WTC11 (cell line): ENCODE data around the gene SLC10A6. TPM values are rescaled to one million over a fixed set of nuclear protein-coding genes. Genes with fewer than 3 reads are reported as not detected.
A peak's percentile ranks its signal among the peaks of the same experiment; 100 is the strongest.

Source experiments
- ATAC-seq: fragments of 200-7000 bp; cut with Tn5 transposase; 2 replicates; pipeline ENCODE4 v1.10.0; 2021; ENCODE audit warnings: mild to moderate bottlenecking, moderate library complexity
- CTCF ChIA-PET: fragments of 300-600 bp; sonication (Branson Sonifier 250); formaldehyde crosslinking; loops from one replicate; lab custom pipeline; 2021; ENCODE audit warnings: antibody characterized with exemption; lab: Charles Lee
- POLR2A ChIA-PET: fragments of 350-600 bp; sonication (Branson Sonifier 250); formaldehyde crosslinking; loops from one replicate; lab custom pipeline; 2021; ENCODE audit warnings: antibody characterized with exemption; lab: Charles Lee
- DNase-seq: peaks from one replicate; pipeline ENCODE4 v3.0.0; 2021; ENCODE audit warnings: low spot score
- H3K27ac Mint-ChIP-seq: 2 replicates; pipeline ENCODE4 v1.8.0; 2021; ENCODE audit warnings: mixed read lengths
- H3K27me3 Mint-ChIP-seq: 2 replicates; pipeline ENCODE4 v1.8.0; 2021; ENCODE audit warnings: low read depth, mild to moderate bottlenecking, moderate library complexity, mixed read lengths
- H3K36me3 Mint-ChIP-seq: 2 replicates; pipeline ENCODE4 v1.8.0; 2021; ENCODE audit warnings: mixed read lengths
- H3K4me1 Mint-ChIP-seq: 2 replicates; pipeline ENCODE4 v1.8.0; 2022; ENCODE audit warnings: mixed read lengths
- H3K4me3 Mint-ChIP-seq: 2 replicates; pipeline ENCODE4 v1.8.0; 2021; ENCODE audit warnings: mild to moderate bottlenecking, moderate library complexity, mixed read lengths
- H3K9me3 Mint-ChIP-seq: 2 replicates; pipeline ENCODE4 v1.8.0; 2021; ENCODE audit warnings: mixed read lengths
- CBFB ChIP-seq: sonication (generic); formaldehyde crosslinking; IDR thresholded peaks from 2 replicates; pipeline ENCODE4 v1.8.1; 2022; ENCODE audit warnings: mild to moderate bottlenecking, low read depth, missing genetic modification reagents
- ELF4 ChIP-seq: sonication (generic); formaldehyde crosslinking; IDR thresholded peaks from 2 replicates; pipeline ENCODE4 v1.8.1; 2022; ENCODE audit warnings: low read depth, mild to moderate bottlenecking, moderate library complexity, missing genetic modification reagents
- GABPB1 ChIP-seq: sonication (generic); formaldehyde crosslinking; IDR thresholded peaks from 2 replicates; pipeline ENCODE4 v1.8.1; 2023; ENCODE audit warnings: mild to moderate bottlenecking, missing genetic modification reagents
- GRHL2 ChIP-seq: fragments of 250-450 bp; sonication (Bioruptor Pico); IDR thresholded peaks from 2 replicates; pipeline ENCODE4 v1.8.0; 2022; ENCODE audit warnings: mild to moderate bottlenecking, moderate library complexity; ENCODE audit not compliant: insufficient replicate concordance, severe bottlenecking
- IRF2 ChIP-seq: sonication (generic); formaldehyde crosslinking; IDR thresholded peaks from 2 replicates; pipeline ENCODE4 v1.8.0; 2022; ENCODE audit warnings: low read depth, missing genetic modification reagents, borderline replicate concordance
- MXD4 ChIP-seq: fragments of 250-450 bp; sonication (Bioruptor Pico); IDR thresholded peaks from 2 replicates; pipeline ENCODE4 v1.8.0; 2021; ENCODE audit warnings: mild to moderate bottlenecking, moderate library complexity, borderline replicate concordance
- NFE2L1 ChIP-seq: sonication (generic); formaldehyde crosslinking; IDR thresholded peaks from 2 replicates; pipeline ENCODE4 v1.8.1; 2023; ENCODE audit warnings: missing genetic modification reagents
- OVOL2 ChIP-seq: fragments of 250-450 bp; sonication (Bioruptor Pico); IDR thresholded peaks from 2 replicates; pipeline ENCODE4 v1.9.0; 2021; ENCODE audit warnings: mild to moderate bottlenecking, borderline replicate concordance
- SOX15 ChIP-seq: fragments of 250-450 bp; sonication (Bioruptor Pico); IDR thresholded peaks from 2 replicates; pipeline ENCODE4 v1.9.0; 2021; ENCODE audit warnings: mild to moderate bottlenecking
- ZNF232 ChIP-seq: sonication (generic); formaldehyde crosslinking; IDR thresholded peaks from 2 replicates; pipeline ENCODE4 v1.8.0; 2022; ENCODE audit warnings: mild to moderate bottlenecking, missing genetic modification reagents
- ZNF416 ChIP-seq: fragments of 250-450 bp; sonication (Bioruptor Pico); IDR thresholded peaks from 2 replicates; pipeline ENCODE4 v1.9.0; 2021; ENCODE audit warnings: mild to moderate bottlenecking, inconsistent platforms
- total RNA-seq: library from RNA; stranded (reverse); gene quantifications from 3 replicates; pipeline ENCODE4 v1.2.3, GENCODE V29; 2021
- TF ChIP-seq, protein P1 (sequence below): sonication (generic); formaldehyde crosslinking; IDR thresholded peaks from 2 replicates; pipeline ENCODE4 v1.8.1; 2023; ENCODE audit warnings: mild to moderate bottlenecking, missing genetic modification reagents, borderline replicate concordance
- TF ChIP-seq, protein P2 (sequence below): sonication (generic); formaldehyde crosslinking; IDR thresholded peaks from 2 replicates; pipeline ENCODE4 v1.8.0; 2022; ENCODE audit warnings: missing genetic modification reagents
- TF ChIP-seq, protein P3 (sequence below): sonication (generic); formaldehyde crosslinking; IDR thresholded peaks from 2 replicates; pipeline ENCODE4 v1.8.1; 2023; ENCODE audit warnings: mild to moderate bottlenecking, missing genetic modification reagents, moderate library complexity
- TF ChIP-seq, protein P4 (sequence below): sonication (generic); formaldehyde crosslinking; IDR thresholded peaks from 2 replicates; pipeline ENCODE4 v1.8.0; 2023; ENCODE audit warnings: mild to moderate bottlenecking, missing genetic modification reagents
- TF ChIP-seq, protein P5 (sequence below): sonication (generic); formaldehyde crosslinking; IDR thresholded peaks from 2 replicates; pipeline ENCODE4 v1.8.1; 2022; ENCODE audit warnings: mild to moderate bottlenecking, missing genetic modification reagents, moderate library complexity, borderline replicate concordance
- TF ChIP-seq, protein P6 (sequence below): fragments of 250-450 bp; sonication (Bioruptor Pico); IDR thresholded peaks from 2 replicates; pipeline ENCODE4 v2.1.2; 2022; ENCODE audit warnings: mild to moderate bottlenecking, moderate library complexity

SLC10A6 gene
- total RNA-seq, 1 experiment from 2014 or later: not detected

DNA sequence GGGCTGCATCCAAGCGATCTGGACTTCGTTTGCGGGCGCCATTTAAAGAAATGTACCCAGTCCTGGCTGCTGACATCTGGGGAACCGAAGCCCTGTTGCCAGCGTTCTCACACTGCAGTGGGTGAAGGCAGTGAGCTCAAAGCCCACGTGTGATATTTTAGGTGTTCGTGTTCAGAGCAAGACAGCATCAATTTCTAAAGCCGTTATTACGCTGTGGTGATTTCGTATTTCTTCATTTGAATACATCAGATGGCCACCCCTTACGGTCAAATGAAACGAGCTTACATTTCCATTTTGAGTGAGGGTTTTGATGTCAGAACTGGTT lies 43.4 kb upstream of the SLC10A6 start:
- Mint-ChIP-seq H3K27ac (peak overlapping the region; percentile 12; the same call in 1 of the 2 replicates), H3K9me3 (no peaks in the 10 kb centered on the region), H3K27me3 (peaks cover 15% of the 10 kb centered on the region), H3K36me3 (no peaks in the 10 kb centered on the region; the same call in 1 of the 2 replicates), H3K4me1 (peaks cover 19% of the 10 kb centered on the region), H3K4me3 (peak overlapping the region; percentile 73)
- CTCF ChIA-PET: interaction anchor here (1.1 to 1.8 kb wide), 2 partner anchors 43 to 394 kb away, joined by 4 to 10 read pairs; no protein-coding TSS in a partner anchor
- POLR2A ChIA-PET: interaction anchor here (0.6 to 1.1 kb wide), 2 partner anchors 42 to 148 kb away, joined by 3 to 4 read pairs; no protein-coding TSS in a partner anchor
- no peak for DNase-seq
- no peak for ATAC-seq
- TF ChIP-seq ZNF232 (CRISPR knock-in tag): no peak
- TF ChIP-seq GABPB1 (CRISPR knock-in tag): no peak
- TF ChIP-seq ELF4: no peak
- TF ChIP-seq, protein P1, sequence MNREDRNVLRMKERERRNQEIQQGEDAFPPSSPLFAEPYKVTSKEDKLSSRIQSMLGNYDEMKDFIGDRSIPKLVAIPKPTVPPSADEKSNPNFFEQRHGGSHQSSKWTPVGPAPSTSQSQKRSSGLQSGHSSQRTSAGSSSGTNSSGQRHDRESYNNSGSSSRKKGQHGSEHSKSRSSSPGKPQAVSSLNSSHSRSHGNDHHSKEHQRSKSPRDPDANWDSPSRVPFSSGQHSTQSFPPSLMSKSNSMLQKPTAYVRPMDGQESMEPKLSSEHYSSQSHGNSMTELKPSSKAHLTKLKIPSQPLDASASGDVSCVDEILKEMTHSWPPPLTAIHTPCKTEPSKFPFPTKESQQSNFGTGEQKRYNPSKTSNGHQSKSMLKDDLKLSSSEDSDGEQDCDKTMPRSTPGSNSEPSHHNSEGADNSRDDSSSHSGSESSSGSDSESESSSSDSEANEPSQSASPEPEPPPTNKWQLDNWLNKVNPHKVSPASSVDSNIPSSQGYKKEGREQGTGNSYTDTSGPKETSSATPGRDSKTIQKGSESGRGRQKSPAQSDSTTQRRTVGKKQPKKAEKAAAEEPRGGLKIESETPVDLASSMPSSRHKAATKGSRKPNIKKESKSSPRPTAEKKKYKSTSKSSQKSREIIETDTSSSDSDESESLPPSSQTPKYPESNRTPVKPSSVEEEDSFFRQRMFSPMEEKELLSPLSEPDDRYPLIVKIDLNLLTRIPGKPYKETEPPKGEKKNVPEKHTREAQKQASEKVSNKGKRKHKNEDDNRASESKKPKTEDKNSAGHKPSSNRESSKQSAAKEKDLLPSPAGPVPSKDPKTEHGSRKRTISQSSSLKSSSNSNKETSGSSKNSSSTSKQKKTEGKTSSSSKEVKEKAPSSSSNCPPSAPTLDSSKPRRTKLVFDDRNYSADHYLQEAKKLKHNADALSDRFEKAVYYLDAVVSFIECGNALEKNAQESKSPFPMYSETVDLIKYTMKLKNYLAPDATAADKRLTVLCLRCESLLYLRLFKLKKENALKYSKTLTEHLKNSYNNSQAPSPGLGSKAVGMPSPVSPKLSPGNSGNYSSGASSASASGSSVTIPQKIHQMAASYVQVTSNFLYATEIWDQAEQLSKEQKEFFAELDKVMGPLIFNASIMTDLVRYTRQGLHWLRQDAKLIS (CRISPR knock-in tag): no peak
- no peak for TF ChIP-seq ZNF416
- TF ChIP-seq IRF2 (CRISPR knock-in tag): no peak
- TF ChIP-seq, protein P2, sequence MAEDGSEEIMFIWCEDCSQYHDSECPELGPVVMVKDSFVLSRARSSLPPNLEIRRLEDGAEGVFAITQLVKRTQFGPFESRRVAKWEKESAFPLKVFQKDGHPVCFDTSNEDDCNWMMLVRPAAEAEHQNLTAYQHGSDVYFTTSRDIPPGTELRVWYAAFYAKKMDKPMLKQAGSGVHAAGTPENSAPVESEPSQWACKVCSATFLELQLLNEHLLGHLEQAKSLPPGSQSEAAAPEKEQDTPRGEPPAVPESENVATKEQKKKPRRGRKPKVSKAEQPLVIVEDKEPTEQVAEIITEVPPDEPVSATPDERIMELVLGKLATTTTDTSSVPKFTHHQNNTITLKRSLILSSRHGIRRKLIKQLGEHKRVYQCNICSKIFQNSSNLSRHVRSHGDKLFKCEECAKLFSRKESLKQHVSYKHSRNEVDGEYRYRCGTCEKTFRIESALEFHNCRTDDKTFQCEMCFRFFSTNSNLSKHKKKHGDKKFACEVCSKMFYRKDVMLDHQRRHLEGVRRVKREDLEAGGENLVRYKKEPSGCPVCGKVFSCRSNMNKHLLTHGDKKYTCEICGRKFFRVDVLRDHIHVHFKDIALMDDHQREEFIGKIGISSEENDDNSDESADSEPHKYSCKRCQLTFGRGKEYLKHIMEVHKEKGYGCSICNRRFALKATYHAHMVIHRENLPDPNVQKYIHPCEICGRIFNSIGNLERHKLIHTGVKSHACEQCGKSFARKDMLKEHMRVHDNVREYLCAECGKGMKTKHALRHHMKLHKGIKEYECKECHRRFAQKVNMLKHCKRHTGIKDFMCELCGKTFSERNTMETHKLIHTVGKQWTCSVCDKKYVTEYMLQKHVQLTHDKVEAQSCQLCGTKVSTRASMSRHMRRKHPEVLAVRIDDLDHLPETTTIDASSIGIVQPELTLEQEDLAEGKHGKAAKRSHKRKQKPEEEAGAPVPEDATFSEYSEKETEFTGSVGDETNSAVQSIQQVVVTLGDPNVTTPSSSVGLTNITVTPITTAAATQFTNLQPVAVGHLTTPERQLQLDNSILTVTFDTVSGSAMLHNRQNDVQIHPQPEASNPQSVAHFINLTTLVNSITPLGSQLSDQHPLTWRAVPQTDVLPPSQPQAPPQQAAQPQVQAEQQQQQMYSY: no peak
- TF ChIP-seq CBFB (CRISPR knock-in tag): no peak
- TF ChIP-seq SOX15 (CRISPR knock-in tag): no peak
- no peak for TF ChIP-seq MXD4 (CRISPR knock-in tag)
- TF ChIP-seq OVOL2 (CRISPR knock-in tag): no peak
- TF ChIP-seq NFE2L1 (CRISPR knock-in tag): no peak

DNA sequence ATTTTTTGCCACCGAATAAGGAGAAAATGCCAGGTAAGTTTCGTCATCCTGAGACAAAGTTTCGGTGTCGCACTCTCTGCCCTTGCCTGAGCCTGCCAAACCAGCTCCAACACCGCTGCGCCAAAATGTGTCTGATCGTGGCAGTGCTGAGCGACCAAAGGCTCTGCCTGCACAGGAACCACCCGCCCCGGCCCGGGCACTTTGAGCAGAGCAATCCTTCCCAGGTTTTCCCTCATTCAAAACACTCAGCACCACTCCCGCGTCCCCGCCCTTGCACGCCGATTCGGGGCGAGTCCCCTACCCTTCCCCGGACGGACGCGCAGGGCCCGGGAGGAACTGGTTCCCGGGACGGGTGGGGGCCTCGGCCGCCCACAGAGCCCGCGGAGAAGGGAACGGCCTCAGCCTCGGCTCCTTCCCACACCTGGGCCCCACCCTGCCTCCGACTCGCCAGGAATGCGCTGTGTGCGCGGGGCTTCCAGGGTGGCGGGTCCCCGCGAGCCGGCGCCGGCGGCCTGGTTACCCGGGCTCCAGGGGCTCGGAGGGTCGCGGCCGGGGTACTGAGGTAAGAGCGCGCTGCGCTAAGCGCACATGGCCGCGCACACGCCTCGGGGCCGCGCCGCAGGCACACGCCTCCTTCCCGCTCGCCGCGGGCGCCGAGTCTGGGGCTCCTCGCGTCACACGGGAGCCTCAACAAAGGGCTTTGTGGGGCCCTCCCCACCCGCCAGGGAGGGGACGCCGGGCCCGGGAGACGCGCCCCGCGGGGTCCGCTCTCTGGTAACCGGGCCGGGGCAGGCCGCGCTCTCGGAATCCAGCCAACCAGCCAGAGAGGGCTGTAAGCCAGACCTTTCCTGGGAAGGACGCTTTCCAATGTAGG lies 42.8 kb upstream of the SLC10A6 start, which contains the start of gene C4orf36:
TSS of gene C4orf36 (minus strand) at position 661 of the 874 bp plus-strand sequence. CDS start 902 bp downstream, outside the sequence.
- ATAC-seq (peak; percentile 82), DNase-seq (peak; percentile 77)
- POLR2A ChIA-PET: interaction anchor here (0.6 to 1.0 kb wide), 2 partner anchors 43 to 298 kb away, joined by 3 to 4 read pairs; partner anchors contain the start of genes AFF1 and PTPN13
- Mint-ChIP-seq H3K9me3 (no peaks in the 10 kb centered on the region), H3K4me1 (peaks cover 19% of the 10 kb centered on the region), H3K27ac (peak within 1 kb of the TSS; percentile 82), H3K36me3 (no peaks in the 10 kb centered on the region; the same call in 1 of the 2 replicates), H3K27me3 (peaks cover 15% of the 10 kb centered on the region), H3K4me3 (peak within 1 kb of the TSS; percentile 75)
- CTCF ChIA-PET: interaction anchor here (0.6 to 1.8 kb wide), 5 partner anchors 13 to 394 kb away, joined by 3 to 10 read pairs (median 4); no protein-coding TSS in a partner anchor
- TF ChIP-seq, protein P3, sequence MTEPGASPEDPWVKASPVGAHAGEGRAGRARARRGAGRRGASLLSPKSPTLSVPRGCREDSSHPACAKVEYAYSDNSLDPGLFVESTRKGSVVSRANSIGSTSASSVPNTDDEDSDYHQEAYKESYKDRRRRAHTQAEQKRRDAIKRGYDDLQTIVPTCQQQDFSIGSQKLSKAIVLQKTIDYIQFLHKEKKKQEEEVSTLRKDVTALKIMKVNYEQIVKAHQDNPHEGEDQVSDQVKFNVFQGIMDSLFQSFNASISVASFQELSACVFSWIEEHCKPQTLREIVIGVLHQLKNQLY (CRISPR knock-in tag): no peak
- TF ChIP-seq, protein P4, sequence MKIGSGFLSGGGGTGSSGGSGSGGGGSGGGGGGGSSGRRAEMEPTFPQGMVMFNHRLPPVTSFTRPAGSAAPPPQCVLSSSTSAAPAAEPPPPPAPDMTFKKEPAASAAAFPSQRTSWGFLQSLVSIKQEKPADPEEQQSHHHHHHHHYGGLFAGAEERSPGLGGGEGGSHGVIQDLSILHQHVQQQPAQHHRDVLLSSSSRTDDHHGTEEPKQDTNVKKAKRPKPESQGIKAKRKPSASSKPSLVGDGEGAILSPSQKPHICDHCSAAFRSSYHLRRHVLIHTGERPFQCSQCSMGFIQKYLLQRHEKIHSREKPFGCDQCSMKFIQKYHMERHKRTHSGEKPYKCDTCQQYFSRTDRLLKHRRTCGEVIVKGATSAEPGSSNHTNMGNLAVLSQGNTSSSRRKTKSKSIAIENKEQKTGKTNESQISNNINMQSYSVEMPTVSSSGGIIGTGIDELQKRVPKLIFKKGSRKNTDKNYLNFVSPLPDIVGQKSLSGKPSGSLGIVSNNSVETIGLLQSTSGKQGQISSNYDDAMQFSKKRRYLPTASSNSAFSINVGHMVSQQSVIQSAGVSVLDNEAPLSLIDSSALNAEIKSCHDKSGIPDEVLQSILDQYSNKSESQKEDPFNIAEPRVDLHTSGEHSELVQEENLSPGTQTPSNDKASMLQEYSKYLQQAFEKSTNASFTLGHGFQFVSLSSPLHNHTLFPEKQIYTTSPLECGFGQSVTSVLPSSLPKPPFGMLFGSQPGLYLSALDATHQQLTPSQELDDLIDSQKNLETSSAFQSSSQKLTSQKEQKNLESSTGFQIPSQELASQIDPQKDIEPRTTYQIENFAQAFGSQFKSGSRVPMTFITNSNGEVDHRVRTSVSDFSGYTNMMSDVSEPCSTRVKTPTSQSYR (CRISPR knock-in tag): no peak
- TF ChIP-seq, protein P5, sequence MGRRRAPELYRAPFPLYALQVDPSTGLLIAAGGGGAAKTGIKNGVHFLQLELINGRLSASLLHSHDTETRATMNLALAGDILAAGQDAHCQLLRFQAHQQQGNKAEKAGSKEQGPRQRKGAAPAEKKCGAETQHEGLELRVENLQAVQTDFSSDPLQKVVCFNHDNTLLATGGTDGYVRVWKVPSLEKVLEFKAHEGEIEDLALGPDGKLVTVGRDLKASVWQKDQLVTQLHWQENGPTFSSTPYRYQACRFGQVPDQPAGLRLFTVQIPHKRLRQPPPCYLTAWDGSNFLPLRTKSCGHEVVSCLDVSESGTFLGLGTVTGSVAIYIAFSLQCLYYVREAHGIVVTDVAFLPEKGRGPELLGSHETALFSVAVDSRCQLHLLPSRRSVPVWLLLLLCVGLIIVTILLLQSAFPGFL (CRISPR knock-in tag): no peak
- TF ChIP-seq, protein P6, sequence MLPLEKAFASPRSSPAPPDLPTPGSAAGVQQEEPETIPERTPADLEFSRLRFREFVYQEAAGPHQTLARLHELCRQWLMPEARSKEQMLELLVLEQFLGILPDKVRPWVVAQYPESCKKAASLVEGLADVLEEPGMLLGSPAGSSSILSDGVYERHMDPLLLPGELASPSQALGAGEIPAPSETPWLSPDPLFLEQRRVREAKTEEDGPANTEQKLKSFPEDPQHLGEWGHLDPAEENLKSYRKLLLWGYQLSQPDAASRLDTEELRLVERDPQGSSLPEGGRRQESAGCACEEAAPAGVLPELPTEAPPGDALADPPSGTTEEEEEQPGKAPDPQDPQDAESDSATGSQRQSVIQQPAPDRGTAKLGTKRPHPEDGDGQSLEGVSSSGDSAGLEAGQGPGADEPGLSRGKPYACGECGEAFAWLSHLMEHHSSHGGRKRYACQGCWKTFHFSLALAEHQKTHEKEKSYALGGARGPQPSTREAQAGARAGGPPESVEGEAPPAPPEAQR (CRISPR knock-in tag): no peak
- TF ChIP-seq GRHL2 (CRISPR knock-in tag): no peak
